GM19328 (cell line): ENCODE data around the gene CFAP161.

Source experiments
- ATAC-seq: cut with Tn5 transposase; IDR thresholded peaks from one replicate; pipeline ENCODE4 v1.9.1; 2021; ENCODE audit warnings: mild to moderate bottlenecking, moderate library complexity; ENCODE audit not compliant: unreplicated experiment

Gene CFAP161, protein sequence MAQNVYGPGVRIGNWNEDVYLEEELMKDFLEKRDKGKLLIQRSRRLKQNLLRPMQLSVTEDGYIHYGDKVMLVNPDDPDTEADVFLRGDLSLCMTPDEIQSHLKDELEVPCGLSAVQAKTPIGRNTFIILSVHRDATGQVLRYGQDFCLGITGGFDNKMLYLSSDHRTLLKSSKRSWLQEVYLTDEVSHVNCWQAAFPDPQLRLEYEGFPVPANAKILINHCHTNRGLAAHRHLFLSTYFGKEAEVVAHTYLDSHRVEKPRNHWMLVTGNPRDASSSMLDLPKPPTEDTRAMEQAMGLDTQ

DNA sequence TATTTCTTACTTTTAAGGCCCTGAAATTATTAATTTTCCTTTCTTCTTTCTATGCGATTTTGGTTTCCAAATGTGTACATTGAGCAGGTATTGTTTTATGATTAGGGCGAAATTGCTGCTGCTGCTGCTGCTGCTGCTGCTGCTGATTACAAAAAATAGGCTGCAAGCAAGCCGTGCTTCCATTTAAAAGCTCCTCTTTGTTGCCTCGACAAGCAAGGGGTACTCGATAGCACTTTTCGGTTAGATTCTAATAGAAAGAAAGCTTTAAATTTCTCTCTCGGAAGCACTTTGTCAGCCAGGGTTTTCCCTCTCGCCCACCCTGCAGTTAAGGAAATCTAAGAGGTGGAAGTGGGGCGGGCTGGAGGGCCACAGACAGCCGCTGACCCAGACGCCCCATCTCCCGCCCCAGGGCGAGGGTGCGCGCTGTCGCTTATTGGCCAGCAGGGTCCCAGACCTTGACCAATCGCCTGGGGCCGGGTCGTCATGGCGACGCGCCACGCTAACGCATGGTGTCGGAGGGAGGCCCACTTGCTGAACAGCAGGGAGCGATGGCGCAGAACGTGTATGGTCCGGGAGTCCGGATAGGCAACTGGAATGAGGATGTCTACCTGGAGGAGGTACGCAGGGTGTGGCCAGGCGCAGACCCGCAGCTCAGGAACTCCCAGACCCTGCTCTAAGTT is at the start of gene CFAP161:
Gene CFAP161, plus strand, starts transcription at position 489 of the 680 bp plus-strand sequence. Its CDS starts 60 bp downstream, at position 549.
- ATAC-seq: no peak

DNA sequence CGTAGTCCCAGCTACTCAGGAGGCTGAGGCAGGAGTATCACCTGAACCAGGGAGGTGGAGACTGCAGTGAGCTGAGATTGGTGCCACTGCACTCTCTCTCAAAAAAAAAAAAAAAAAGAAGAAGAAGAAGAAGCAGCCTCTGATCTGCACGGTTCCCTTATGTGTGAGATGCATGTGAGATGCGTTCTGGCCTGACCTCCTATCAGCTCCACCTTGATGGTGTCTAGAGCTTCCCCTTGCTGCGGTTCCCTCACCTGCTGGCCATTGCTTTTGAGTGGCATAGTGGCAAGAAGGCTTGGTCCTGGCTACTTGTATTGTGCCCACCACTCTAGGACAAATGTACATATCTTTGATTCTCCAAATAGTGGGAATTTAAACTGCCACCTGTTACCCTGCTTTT is 49.4 kb upstream of the CFAP161 start:
- no peak for ATAC-seq

DNA sequence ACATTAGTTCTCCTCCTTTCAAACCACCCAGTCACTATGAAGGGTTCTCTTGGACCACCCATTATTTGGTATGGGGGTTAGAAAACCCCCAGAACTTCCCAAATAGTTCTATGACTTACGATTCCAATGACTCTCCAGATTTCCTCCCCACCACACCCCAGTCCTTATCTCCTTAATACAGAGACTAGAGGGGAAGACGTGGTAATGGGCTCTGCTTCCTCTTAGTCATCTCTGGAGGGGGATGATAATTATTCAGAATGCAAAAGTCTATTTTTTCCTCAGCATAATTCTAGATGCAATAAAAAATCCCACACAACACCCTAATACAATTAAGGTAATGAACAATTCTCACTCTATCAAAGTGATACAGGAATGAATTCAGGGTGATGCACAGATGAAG is 48.9 kb upstream of the CFAP161 start:
- no peak for ATAC-seq

DNA sequence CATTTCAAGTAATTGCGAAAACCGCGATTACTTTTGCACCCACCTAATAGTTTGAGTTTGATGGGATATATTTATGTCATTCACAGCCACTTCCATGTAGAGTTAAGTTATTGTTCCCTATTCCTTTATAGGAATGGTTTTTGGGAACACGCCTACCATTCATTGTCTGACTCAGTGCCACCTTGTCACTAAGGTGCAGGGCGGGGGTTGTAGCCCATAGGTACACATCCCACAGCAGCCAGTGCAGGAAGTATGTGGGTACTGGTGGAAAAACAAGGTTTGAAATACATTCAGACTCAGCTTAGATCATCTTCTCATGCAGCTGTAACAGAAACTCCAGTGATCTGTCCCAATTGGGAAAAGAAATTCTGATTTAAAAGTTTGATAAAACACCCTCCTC is 48.2 kb upstream of the CFAP161 start:
- no peak for ATAC-seq

DNA sequence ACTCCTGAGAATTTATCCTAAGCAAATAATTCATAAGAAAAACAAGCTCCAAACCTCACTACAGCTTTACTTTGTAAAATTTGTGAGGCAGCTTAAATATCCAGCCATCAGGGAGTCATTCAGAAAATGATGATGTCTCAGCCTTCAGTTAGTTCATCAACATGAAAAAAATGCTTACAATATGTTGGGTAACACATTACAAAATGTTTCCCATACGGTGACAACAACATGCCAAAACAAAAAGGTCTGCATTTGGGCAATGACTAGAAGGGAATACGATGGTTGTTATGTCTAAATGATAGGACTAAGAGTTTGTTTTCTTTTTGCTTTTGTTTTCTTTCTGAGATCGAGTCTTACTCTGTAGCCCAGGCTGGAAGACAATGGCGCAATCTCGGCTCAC is 47.0 kb upstream of the CFAP161 start:
- ATAC-seq: no peak

DNA sequence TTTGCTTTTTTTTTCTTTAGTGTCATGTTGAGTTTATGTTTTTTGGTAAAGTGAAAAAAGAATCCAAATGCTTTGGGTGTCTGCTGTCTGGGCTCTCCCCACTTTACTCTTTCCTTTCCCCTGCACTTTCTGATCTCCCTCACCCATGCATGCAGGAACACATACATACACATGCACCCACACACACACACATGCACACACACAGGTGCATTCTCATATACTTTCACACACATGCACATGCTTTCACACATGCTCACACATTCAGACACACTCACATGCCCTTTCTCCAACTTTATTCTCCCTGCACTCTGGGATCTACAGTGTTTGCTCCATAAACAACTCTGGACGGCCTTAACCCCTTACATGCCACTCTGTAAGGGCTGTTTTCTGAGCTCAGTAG is 46.4 kb upstream of the CFAP161 start:
- no peak for ATAC-seq

DNA sequence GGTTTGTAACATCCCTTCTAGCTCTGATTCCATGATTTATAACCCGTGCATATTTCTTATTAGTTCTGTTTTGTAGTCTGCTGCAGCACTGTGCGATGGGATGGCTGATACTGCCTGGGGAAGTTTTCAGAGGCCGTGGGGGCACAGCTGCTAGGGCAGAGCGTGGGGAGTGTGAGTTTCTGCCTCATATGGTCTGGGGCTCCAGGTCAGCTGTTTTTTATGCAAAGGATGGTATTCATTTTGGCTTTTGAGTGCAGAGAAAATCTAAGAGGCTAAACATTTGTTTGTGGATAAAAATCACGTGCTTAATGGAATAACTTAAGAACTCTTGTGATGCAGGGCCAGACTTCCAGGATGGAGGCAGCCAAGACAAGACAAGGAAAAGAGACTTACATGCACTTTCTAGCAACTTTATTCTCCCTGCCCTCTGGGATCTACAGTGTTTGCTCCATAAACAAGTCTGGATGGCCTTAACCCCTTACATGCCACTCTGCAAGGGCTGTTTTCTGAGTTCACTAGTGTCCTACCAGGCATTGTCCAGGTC is 45.5 kb upstream of the CFAP161 start:
- ATAC-seq: no peak

DNA sequence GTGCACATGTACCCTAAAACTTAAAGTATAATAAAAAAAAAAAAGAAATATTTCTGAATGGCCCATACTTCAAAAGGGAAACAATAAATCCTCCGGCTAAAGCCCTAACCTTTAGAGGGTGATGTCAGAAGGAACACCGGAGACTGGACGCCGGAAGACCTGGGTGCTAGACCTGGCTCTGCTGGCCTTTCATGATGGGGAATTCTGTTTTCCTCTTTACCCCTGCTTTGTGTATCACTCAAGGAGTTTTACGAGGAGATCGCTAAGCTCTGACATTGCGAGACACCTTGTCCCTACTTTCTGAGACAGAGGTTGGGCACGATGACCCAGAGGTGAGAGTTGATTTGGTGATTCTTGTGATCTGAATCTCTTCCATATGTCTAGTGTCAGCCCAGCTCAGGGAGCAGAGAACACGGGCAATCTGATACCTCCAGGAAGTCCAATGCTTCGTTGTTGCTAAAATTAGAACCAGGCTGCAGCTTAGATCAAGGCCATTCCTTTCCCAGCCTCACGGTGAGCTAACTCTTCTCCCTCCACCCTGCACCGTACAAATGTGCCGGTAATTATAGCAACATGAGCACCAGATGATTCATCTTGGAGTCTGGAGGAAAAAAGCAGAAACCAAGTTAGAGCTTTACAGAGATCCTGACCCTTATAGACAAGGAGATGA is 42.0 kb upstream of the CFAP161 start:
- ATAC-seq: no peak

DNA sequence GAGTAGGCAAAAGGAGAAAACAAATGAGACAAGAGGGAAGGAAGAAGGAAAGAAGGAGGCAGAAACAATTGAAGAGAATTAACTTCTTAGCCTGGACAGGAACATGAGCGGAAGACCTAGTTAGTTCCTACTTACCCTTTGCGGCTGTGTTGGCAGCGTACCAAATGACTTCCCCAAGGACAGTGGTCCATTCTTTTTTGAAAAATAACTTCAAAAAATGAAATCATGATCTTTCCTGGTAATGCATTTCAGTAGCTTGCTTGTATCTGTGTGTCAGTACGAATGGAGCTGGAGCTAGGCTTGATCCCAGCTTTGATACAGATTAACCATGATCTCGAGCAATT is 41.5 kb upstream of the CFAP161 start:
- no peak for ATAC-seq

DNA sequence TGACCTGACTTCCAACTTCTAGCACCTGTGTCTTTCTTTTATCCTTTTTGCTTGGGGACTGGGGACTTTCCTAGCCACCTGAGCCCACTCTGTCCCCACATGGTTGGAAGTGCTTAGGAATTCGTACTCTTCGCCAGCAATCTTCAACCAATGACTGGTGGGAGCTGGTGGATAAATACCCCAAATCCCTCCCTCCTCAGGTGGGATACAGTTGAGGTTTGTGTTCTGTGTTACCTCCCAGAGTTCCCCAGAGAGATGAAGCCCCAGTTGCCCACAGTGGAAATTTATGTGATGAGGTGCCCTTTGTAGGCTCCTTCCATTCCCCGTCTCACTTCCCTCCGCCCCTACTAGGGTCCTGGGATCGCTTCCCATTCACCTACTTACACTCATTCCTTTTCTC is 40.1 kb upstream of the CFAP161 start:
- no peak for ATAC-seq

DNA sequence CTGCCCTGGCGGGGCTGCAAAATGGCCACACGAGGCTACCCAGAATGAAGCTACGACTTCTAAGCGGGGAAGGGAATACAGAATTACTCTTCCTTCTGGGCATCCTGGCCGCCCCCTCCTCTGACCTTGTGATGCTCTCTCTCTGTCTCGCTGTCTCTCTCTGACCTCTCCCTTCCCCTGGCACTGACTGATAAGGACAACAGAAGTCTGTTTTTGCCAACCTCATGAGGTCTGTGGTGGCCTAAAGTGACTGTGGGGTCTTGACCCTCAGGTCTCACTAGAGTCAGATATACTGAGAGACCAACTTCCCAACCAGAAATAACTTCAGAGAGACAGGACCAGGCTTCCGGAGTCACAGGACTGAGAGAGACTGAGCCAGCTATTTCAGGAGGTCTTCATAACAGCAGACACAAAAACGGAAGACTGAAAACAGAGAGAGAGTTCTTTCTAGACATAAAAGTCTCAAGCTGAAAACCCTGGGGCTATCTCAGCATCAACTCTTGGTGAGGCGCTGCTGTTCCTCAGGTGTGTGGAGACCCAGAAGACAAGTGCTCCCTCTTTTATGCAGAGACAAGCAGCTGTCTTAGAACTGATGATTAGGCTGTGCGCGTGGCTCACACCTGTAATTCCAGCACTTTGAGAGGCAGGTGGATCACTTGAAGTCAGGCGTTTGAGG is 38.2 kb upstream of the CFAP161 start:
- ATAC-seq: no peak

DNA sequence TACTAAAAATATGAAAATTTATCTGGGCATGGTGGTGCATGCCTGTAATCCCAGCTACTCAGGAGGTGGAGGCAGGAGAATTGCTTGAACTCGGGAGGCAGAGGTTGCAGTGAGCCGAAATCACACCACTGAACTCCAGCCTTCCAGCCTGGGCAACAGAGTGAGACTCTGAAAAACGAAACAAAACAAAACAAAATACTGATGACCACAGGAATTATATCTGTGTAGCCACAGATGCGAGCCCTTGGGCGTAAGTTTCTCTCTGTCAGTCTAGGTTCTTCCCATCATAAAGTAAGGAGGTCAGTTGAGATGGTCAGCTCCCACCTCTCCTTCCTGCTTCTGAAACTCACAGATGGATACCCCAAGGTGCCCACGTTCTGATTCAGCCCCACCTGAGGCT is 37.7 kb upstream of the CFAP161 start:
- no peak for ATAC-seq

DNA sequence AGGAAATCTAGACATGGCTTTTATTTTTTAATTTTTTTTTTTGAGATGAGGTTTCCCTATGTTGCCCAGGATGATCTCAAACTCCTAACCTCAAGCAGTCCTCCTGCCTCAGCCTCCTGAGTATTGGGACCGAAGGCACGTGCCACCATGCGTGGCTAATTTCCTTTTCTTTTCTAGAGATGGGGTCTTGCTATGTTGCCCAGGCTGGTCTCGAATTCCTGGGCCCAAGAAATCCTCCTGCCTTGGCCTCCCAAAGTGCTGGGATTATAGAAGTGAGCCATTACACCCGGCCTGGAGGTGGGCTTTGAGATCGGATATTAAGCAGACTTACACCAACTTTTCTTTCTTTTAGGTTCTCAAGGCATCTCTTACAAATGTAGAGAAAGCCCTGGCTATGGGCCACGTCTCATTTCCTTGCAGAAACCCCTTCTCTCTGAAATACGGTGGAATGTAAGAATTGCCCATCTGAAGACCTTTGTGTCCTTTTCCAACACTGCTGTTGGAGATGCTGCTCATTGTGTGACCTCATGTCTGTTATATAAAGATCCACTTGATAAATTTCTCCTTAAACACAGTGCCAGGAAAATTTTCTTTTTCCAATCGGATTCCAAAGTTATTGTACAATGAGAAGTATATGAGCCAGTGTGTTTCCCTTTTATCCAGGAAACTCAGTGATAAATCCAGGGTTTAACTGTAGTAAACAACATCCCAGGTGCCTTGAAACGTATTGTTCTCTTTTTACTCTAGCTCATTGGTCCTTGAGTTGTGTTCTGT is 36.8 kb upstream of the CFAP161 start:
- ATAC-seq: no peak

DNA sequence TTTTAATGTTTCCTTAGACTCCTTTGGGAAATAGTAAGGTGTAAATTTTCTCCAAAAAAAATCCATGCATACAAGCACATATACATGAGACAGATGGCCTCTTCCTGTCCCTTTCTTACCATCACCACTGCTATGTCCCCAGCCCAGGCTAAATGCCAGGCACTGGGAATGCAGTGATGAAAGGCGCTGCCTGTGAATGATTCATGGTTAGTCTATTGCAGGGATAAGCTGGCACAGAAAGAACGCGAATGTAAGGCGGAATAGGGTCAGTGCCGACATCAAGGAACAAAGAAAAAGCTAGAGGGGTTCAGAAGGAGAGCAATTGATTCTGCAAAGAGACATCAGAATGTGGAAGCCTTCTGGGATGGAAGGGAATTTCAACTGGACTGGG is 36.2 kb upstream of the CFAP161 start:
- ATAC-seq: no peak

DNA sequence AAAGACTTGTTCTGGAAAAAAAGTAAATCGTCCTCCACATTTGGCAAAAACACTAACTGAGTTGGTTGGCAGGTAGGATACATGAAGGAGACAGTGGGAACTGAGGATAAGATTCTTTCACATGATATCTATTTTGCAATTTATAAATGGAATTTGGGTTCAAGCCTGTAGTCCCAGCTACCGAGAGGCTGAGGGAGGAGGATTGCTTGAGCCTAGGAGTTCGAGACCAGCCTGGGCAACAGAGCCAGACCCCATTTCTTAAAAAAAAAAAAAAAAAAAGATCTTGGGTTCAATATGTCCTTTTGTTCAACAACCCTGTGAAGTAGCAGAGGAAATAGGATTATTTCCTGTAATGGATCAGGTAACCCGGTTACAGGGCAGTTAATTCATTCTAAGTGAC is 35.7 kb upstream of the CFAP161 start:
- no peak for ATAC-seq

DNA sequence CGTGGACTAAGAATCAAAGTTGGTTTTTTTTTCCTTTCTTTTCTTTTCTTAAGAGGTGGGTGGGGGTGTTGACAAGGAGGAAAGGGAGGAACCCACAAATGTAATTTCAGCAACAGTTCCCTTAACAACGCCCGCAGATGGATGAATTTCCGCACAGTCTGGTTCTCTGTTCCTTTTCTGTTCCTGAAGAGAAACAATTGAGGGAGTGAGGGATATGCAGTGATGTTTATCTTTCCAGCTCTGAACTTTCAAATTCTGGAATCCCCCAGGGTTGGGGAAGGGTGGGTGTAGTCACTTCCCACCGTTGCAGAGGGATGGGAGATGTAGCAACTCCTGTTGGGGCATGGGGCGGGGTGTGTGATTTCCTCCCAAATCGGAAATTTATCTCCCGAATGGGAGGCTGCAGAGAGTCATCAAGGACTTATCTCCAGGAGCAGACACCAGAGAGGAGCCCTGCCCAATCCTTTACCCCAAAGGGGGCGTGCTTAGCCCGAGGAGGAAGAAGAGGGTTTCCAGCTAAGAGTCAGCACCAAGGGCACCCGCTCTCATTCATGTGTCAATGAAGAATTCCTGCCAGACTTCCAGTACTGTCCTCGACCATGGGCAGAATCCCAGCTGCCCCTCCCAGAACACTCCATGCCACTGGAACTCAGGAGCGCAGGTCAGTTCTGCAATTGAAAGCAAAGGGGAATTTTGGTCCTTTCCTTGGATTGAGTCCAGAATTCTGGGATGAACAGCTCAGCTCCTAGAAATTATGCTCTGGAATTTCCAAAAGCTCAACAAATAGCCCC is 35.0 kb upstream of the CFAP161 start:
- no peak for ATAC-seq

DNA sequence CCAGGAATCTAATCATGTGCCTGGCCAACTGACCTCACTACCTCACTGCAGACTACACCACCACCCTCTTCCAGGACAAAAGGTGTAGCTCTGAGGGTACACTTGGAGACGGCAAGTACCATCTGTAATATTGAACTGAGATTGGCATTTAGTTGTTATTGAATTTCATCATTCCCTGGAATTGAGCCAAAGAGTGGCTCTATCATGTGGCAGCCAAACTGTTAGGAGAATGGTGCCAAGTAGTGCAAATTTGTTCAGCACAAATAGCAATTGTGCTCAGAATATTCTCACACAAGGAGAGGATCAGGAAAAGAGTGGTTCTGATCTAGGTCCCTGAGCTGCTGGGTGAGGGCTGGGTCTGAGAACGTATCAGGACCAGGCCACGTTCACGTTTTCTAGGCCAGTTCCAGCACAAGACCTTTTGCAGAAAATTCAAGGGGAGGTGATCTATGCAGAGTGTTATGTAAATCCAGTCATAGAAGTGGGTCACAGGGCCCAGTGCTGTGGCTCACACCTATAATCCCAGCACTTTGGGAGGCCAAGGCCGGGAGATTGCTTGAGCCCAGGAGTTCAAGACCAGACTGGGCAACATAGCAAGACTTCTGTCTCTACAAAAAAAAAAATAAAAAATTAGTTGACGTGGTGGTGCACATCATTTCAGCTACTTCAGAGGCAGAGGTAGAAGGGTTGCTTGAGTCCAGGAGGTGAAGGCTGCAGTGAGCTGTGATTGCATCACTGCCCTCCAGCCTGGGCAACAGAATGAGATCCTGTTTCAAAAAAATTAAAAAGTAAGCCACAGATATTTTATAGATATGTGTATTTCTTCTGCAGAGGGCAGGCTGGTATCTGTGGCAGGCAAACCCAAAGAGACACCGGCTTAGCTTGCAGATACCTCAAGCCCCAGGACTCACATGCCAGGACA is 31.9 kb upstream of the CFAP161 start:
- ATAC-seq: no peak

DNA sequence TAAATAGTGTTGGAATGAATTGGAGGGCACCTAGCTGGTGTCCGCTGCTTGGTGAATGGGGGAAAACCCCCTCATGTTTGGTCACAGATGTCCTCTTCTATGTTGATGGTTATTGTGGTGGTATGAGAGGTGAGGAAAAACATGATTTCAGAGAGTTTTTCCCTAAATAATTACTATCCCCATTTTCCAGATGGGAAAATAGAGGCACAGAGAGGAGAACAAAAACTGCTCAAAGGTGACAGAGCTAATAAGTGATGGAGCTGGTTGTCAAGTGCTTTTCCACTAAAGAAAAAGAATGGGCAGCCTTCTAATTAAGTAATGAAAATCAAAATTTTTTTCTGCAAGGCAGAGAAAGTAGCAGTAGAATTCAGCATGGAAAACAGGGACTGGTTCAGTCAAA is 30.2 kb upstream of the CFAP161 start:
- ATAC-seq: no peak

DNA sequence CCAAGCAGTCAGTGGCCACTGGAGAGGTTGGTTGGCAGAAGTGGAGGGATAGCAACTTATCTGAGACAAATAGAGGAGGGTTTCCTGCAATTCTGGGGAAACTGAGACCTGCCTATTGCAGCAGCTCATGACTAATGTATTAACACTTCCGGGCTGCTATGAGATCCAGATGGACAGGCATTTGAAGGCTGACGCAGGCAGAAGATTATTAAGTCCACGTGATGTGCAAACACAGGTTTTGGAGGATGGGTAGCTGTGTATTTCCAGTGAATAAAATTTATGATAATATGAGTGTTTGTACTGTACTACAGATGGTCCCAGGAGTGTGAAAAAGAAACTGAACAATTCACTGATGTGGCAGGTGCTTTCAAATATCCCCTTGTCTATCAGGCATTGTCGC is 28.5 kb upstream of the CFAP161 start:
- ATAC-seq: no peak
